SK-N-SH (cell line): ENCODE results near the gene POGK. TPM values are rescaled to one million over a fixed set of nuclear protein-coding genes. Genes with fewer than 3 reads are reported as not detected.

ENCODE experiments used
- CTCF ChIA-PET: fragments of 300-600, 350-600 bp; formaldehyde crosslinking; extraction: SDS; loops from one replicate; lab custom pipeline; 2021; lab: Yijun Ruan, JAX
- POLR2A ChIA-PET: fragments of 350-600 bp; sonication (Branson Sonifier 250); formaldehyde crosslinking; extraction: SDS; loops from one replicate; lab custom pipeline; 2020; ENCODE audit warnings: antibody characterized with exemption, inconsistent platforms; lab: Yijun Ruan, JAX
- DNase-seq: peaks from one replicate; pipeline ENCODE4 v3.0.0; 2012
- H2AFZ ChIP-seq: fragments of 200-600 bp; sonication (generic); 2 replicates; pipeline ENCODE4 v1.8.1; 2016; ENCODE audit warnings: antibody characterized with exemption, mild to moderate bottlenecking, low read depth
- H3F3A ChIP-seq: fragments of 200-600 bp; sonication (generic); replicated peaks from 2 replicates; pipeline ENCODE3; 2016; ENCODE audit warnings: antibody characterized with exemption, mild to moderate bottlenecking; ENCODE audit not compliant: insufficient read depth
- H3K27ac ChIP-seq, 2 experiments: fragments of 200-500 bp in 1 of 2; fragments of 200-600 bp in 1 of 2; sonication (Bioruptor generic) in 1 of 2; sonication (generic), shearing (Covaris generic) in 1 of 2; 2 replicates each; pipeline versions ENCODE4 v1.5.1 to v1.6.1; 2014 to 2016; ENCODE audit warnings: low read depth in 2 of 2, inconsistent platforms in 1 of 2, low read length in 1 of 2, mild to moderate bottlenecking in 1 of 2, mixed read lengths in 1 of 2
- H3K27me3 ChIP-seq: fragments of 200-600 bp; sonication (generic), shearing (Covaris generic); 2 replicates; pipeline ENCODE4 v1.6.1; 2016; ENCODE audit warnings: mixed run types; ENCODE audit not compliant: insufficient read depth
- H3K36me3 ChIP-seq, 2 experiments: fragments of 200-500 bp in 1 of 2; fragments of 200-600 bp in 1 of 2; sonication (Bioruptor generic) in 1 of 2; sonication (generic) in 1 of 2; replicated peaks in 1 of 2; 2 replicates each; pipeline versions ENCODE3 to v1.5.1; 2014 to 2016; ENCODE audit warnings: low read length in 1 of 2, mild to moderate bottlenecking in 1 of 2; ENCODE audit not compliant: insufficient read depth in 2 of 2, control insufficient read depth in 1 of 2
- H3K4me1 ChIP-seq, 2 experiments: fragments of 200-500 bp in 1 of 2; fragments of 200-600 bp in 1 of 2; sonication (Bioruptor generic) in 1 of 2; sonication (generic), shearing (Covaris generic) in 1 of 2; 2 replicates each; pipeline versions ENCODE4 v1.5.1 to v1.6.1; 2014 to 2016; ENCODE audit warnings: low read depth in 1 of 2, low read length in 1 of 2, mixed run types in 1 of 2; ENCODE audit not compliant: insufficient read depth in 2 of 2, control insufficient read depth in 1 of 2
- H3K4me2 ChIP-seq: fragments of 200-600 bp; sonication (generic), shearing (Covaris generic); 2 replicates; pipeline ENCODE4 v1.6.1; 2017; ENCODE audit warnings: mixed run types
- H3K4me3 ChIP-seq, 2 experiments: fragments of 200-500 bp in 1 of 2; fragments of 200-600 bp in 1 of 2; sonication (Bioruptor generic) in 1 of 2; sonication (generic), shearing (Covaris generic) in 1 of 2; 2 replicates each; pipeline versions ENCODE4 v1.5.1 to v1.8.1; 2014 to 2016; ENCODE audit warnings: low read depth in 2 of 2, inconsistent platforms in 1 of 2, low read length in 1 of 2, mild to moderate bottlenecking in 1 of 2, mixed read lengths in 1 of 2, moderate library complexity in 1 of 2
- H3K79me2 ChIP-seq: fragments of 200-600 bp; sonication (generic); 2 replicates; pipeline ENCODE4 v1.8.1; 2017; ENCODE audit warnings: mild to moderate bottlenecking; ENCODE audit not compliant: insufficient read depth
- H3K9ac ChIP-seq: fragments of 200-600 bp; sonication (generic); 2 replicates; pipeline ENCODE4 v1.6.1; 2017; ENCODE audit warnings: mixed run types
- H3K9me2 ChIP-seq: fragments of 200-600 bp; sonication (generic); 2 replicates; pipeline ENCODE4 v1.6.1; 2017; ENCODE audit warnings: mixed run types
- H3K9me3 ChIP-seq: fragments of 200-600 bp; sonication (generic); 2 replicates; pipeline ENCODE4 v1.6.1; 2017; ENCODE audit warnings: mixed run types, mild to moderate bottlenecking, moderate library complexity
- H4K20me1 ChIP-seq: fragments of 200-600 bp; sonication (generic); 2 replicates; pipeline ENCODE4 v1.6.1; 2017; ENCODE audit warnings: mild to moderate bottlenecking, mixed run types; ENCODE audit not compliant: insufficient read depth
- CHD2 ChIP-seq: fragments of 150-350 bp; IDR thresholded peaks from 2 replicates; pipeline ENCODE4 v1.6.1; 2018; ENCODE audit warnings: low read length; ENCODE audit not compliant: partially characterized antibody
- CTCF ChIP-seq: fragments of 200-600 bp; sonication (generic); IDR thresholded peaks from 2 replicates; pipeline ENCODE4 v1.6.1; 2017; ENCODE audit warnings: antibody characterized with exemption, mild to moderate bottlenecking, moderate library complexity
- EP300 ChIP-seq, 2 experiments: IDR thresholded peaks; 2 replicates each; pipeline versions ENCODE4 v1.4.0 to v1.6.1; 2012; ENCODE audit warnings: borderline replicate concordance in 1 of 2, low read depth in 1 of 2, low read length in 1 of 2
- EZH2phosphoT487 ChIP-seq: fragments of 200-600 bp; sonication (generic); IDR thresholded peaks from 2 replicates; pipeline ENCODE4 v1.6.1; 2017; ENCODE audit warnings: low read depth, mixed run types, mild to moderate bottlenecking, antibody characterized with exemption, moderate library complexity, borderline replicate concordance
- FOXJ3 ChIP-seq: sonication (generic); formaldehyde crosslinking; IDR thresholded peaks from 2 replicates; pipeline ENCODE4 v1.5.1; 2020; ENCODE audit warnings: mild to moderate bottlenecking, missing genetic modification reagents
- FOXM1 ChIP-seq: IDR thresholded peaks from 2 replicates; pipeline ENCODE4 v1.4.0; 2012; ENCODE audit warnings: low read depth, mild to moderate bottlenecking
- GABPA ChIP-seq: IDR thresholded peaks from 2 replicates; pipeline ENCODE4 v1.4.0; 2012; ENCODE audit warnings: low read depth, mild to moderate bottlenecking
- IRF3 ChIP-seq: fragments of 150-350 bp; IDR thresholded peaks from 2 replicates; pipeline ENCODE4 v1.6.1; 2016; ENCODE audit warnings: mild to moderate bottlenecking, low read depth, low read length
- JUND ChIP-seq: IDR thresholded peaks from 2 replicates; pipeline ENCODE4 v1.4.0; 2012
- MEF2A ChIP-seq: IDR thresholded peaks from 2 replicates; pipeline ENCODE4 v1.4.0; 2012; ENCODE audit warnings: low read depth, borderline replicate concordance
- MXI1 ChIP-seq: IDR thresholded peaks from 2 replicates; pipeline ENCODE4 v1.6.1; 2012; ENCODE audit warnings: mild to moderate bottlenecking, low read depth, low read length, improper control_type of control experiment
- NFIC ChIP-seq: IDR thresholded peaks from 2 replicates; pipeline ENCODE4 v1.4.0; 2012; ENCODE audit warnings: borderline replicate concordance
- NRF1 ChIP-seq: IDR thresholded peaks from 2 replicates; pipeline ENCODE4 v1.6.1; 2012; ENCODE audit warnings: low read depth, mild to moderate bottlenecking, low read length
- RAD21 ChIP-seq: IDR thresholded peaks from 2 replicates; pipeline ENCODE4 v1.6.1; 2012; ENCODE audit warnings: mild to moderate bottlenecking, low read length
- RCOR1 ChIP-seq: fragments of 150-350 bp; IDR thresholded peaks from 2 replicates; pipeline ENCODE4 v1.6.1; 2017; ENCODE audit warnings: antibody characterized with exemption, low read length
- RFX5 ChIP-seq: IDR thresholded peaks from 2 replicates; pipeline ENCODE4 v1.6.1; 2012; ENCODE audit warnings: mild to moderate bottlenecking, improper control_type of control experiment, low read length
- SIN3A ChIP-seq: IDR thresholded peaks from 2 replicates; pipeline ENCODE4 v1.6.1; 2012; ENCODE audit warnings: low read depth, mild to moderate bottlenecking, low read length, moderate library complexity, borderline replicate concordance
- TAF1 ChIP-seq: IDR thresholded peaks from 2 replicates; pipeline ENCODE4 v1.6.1; 2012; ENCODE audit warnings: low read depth, mild to moderate bottlenecking, low read length, moderate library complexity, borderline replicate concordance
- TCF12 ChIP-seq: IDR thresholded peaks from 2 replicates; pipeline ENCODE4 v1.4.0; 2012
- TEAD4 ChIP-seq: IDR thresholded peaks from 2 replicates; pipeline ENCODE4 v1.4.0; 2012; ENCODE audit warnings: mild to moderate bottlenecking, borderline replicate concordance; ENCODE audit not compliant: insufficient read depth
- WGBS: methylation state at CpG from one replicate; pipeline ENCODE4 v1.1.6; 2017; ENCODE audit warnings: low lambda C conversion rate; 5-methylcytosine and 5-hydroxymethylcytosine counted together
- polyA plus RNA-seq, 3 experiments: library from polyadenylated mRNA; depleted of rRNA; stranded (reverse); fragments of >200 nt; gene quantifications; 2 replicates each; pipeline ENCODE4 v1.2.3, GENCODE V29; 2012
- TF ChIP-seq, protein P1 (sequence below): IDR thresholded peaks from 2 replicates; pipeline ENCODE4 v1.4.0; 2012; ENCODE audit warnings: low read depth, borderline replicate concordance
- TF ChIP-seq, protein P2 (sequence below): IDR thresholded peaks from 2 replicates; pipeline ENCODE4 v1.4.0; 2012; ENCODE audit warnings: low read depth
- TF ChIP-seq, protein P3 (sequence below): IDR thresholded peaks from 2 replicates; pipeline ENCODE4 v1.4.0; 2012; ENCODE audit warnings: low read depth, borderline replicate concordance

Gene POGK
- polyA plus RNA-seq, 1 of the 3 experiments (the other 2 are of a cell fraction), result 13.9 TPM

- 24% methylated on average over 4 of the region's 4 CpGs for WGBS
- Histone ChIP-seq H3K4me1 (no peaks in the 10 kb centered on the region), H2AFZ (no peak overlapping the region), H3K9ac (no peak overlapping the region), H3K4me3 (no peak overlapping the region), H3K4me2 (no peak overlapping the region), H3K27ac (no peak overlapping the region), H3K9me2 (no peaks in the 10 kb centered on the region), H3K27me3 (no peaks in the 10 kb centered on the region), H3F3A (no peaks in the 10 kb centered on the region), H3K36me3 (no peaks in the 10 kb centered on the region), H3K79me2 (no peaks in the 10 kb centered on the region), H4K20me1 (no peaks in the 10 kb centered on the region), H3K9me3 (no peaks in the 10 kb centered on the region)
- no peak for TF ChIP-seq NRF1
- no peak for TF ChIP-seq IRF3
- no peak for TF ChIP-seq MXI1
- TF ChIP-seq FOXM1, result no peak
- no peak for TF ChIP-seq EP300 (IDR thresholded peaks at IDR 0.05; ENCODE audit: borderline replicate concordance in 1 of 2, low read depth in 1 of 2, low read length in 1 of 2)
- no peak for TF ChIP-seq EZH2phosphoT487
- TF ChIP-seq, protein P1, sequence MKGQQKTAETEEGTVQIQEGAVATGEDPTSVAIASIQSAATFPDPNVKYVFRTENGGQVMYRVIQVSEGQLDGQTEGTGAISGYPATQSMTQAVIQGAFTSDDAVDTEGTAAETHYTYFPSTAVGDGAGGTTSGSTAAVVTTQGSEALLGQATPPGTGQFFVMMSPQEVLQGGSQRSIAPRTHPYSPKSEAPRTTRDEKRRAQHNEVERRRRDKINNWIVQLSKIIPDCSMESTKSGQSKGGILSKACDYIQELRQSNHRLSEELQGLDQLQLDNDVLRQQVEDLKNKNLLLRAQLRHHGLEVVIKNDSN, result no peak
- no peak for TF ChIP-seq MEF2A
- no peak for TF ChIP-seq SIN3A
- TF ChIP-seq JUND, result no peak
- no peak for TF ChIP-seq RFX5
- TF ChIP-seq CTCF, result no peak
- no peak for TF ChIP-seq NFIC
- no peak for TF ChIP-seq RAD21
- TF ChIP-seq TCF12, result no peak
- TF ChIP-seq CHD2, result no peak
- TF ChIP-seq, protein P2, sequence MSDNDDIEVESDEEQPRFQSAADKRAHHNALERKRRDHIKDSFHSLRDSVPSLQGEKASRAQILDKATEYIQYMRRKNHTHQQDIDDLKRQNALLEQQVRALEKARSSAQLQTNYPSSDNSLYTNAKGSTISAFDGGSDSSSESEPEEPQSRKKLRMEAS, result no peak
- ChIA-PET CTCF (interaction anchor here (2.5 to 7.8 kb wide), 2 partner anchors 15 to 163 kb away, joined by 7 to 56 read pairs; no protein-coding TSS in a partner anchor), POLR2A (no interaction called here)
- no peak for DNase-seq
Measured at GRCh38 chr1:166895766-166896165, 56.5 kb downstream of the POGK start.

DNA sequence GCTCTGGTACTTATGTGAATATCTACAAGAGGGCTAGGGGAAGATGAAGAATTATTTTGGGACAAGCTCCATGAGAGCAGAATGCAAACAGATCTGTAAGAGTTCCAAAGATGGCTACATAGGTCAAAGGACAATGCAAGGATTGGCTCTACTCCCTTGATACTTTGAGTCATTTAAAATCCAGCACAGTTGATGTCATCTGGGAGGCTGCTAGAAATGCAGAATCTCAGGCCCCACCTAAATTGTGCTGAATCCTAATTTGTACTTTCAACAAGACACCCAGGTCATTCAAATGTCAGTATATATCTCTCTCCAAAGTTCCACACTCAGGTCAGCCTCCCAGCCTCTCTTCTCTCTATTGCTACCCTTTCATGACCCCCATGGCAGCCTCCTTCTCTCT, 60.5 kb downstream of the POGK start:
- ChIA-PET POLR2A (no interaction called here), CTCF (interaction anchor here (1.9 to 7.8 kb wide), 2 partner anchors 11 to 153 kb away, joined by 7 to 56 read pairs; no protein-coding TSS in a partner anchor)
- no peaks in the 10 kb centered on the region for H4K20me1 ChIP-seq
- TF ChIP-seq TAF1 (no peak), JUND (no peak), RCOR1 (no peak), FOXJ3 (no peak), GABPA (no peak), TEAD4 (no peak), RFX5 (no peak), TCF12 (no peak), RAD21 (no peak), NRF1 (no peak), EZH2phosphoT487 (no peak), NFIC (no peak), SIN3A (no peak), MXI1 (no peak)
- TF ChIP-seq, protein P3, sequence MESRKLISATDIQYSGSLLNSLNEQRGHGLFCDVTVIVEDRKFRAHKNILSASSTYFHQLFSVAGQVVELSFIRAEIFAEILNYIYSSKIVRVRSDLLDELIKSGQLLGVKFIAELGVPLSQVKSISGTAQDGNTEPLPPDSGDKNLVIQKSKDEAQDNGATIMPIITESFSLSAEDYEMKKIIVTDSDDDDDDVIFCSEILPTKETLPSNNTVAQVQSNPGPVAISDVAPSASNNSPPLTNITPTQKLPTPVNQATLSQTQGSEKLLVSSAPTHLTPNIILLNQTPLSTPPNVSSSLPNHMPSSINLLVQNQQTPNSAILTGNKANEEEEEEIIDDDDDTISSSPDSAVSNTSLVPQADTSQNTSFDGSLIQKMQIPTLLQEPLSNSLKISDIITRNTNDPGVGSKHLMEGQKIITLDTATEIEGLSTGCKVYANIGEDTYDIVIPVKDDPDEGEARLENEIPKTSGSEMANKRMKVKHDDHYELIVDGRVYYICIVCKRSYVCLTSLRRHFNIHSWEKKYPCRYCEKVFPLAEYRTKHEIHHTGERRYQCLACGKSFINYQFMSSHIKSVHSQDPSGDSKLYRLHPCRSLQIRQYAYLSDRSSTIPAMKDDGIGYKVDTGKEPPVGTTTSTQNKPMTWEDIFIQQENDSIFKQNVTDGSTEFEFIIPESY, result no peak
- TF ChIP-seq, protein P1, result no peak

More for the DNA sequence above, 60.5 kb downstream of the POGK start:
- Histone ChIP-seq H3K27me3 (no peaks in the 10 kb centered on the region), H3K27ac (no peak overlapping the region), H3K4me2 (no peak overlapping the region), H3K36me3 (no peaks in the 10 kb centered on the region), H3F3A (no peaks in the 10 kb centered on the region), H3K79me2 (no peaks in the 10 kb centered on the region), H2AFZ (no peak overlapping the region), H3K9ac (no peak overlapping the region), H3K9me2 (no peaks in the 10 kb centered on the region), H3K9me3 (no peaks in the 10 kb centered on the region), H3K4me1 (no peaks in the 10 kb centered on the region), H3K4me3 (no peak overlapping the region)
- no peak for DNase-seq
